Left lung (tissue), 14 donors: ENCODE data around the gene NBPF8. TPM values are rescaled to one million over a fixed set of nuclear protein-coding genes. Genes with fewer than 3 reads are reported as not detected.
"Not testable (repeated sequence)": the region's sequence is repeated elsewhere in the genome, so short reads cannot be mapped to it uniquely, and the experiment has no call there.

ENCODE experiments used
- ATAC-seq: fragments of 200-7000 bp; cut with Tn5 transposase; one replicate; pipeline ENCODE4 v1.9.1; 2020; ENCODE audit warnings: moderate library complexity
- DNase-seq, 4 donors: peaks; one replicate each; pipeline ENCODE4 v3.0.0-alpha.2; 2013 to 2020
- H3K27ac ChIP-seq, 2 donors: fragments of 200-600 bp; sonication (generic) in 1 of 2; one replicate each; pipeline versions ENCODE4 v1.5.0 to v1.8.0; 2020 to 2021
- H3K27me3 ChIP-seq, 2 donors: fragments of 200-600 bp; sonication (generic) in 1 of 2; one replicate each; pipeline versions ENCODE4 v1.5.0 to v1.8.0; 2020 to 2021
- H3K36me3 ChIP-seq, 2 donors: fragments of 200-600 bp; sonication (generic) in 1 of 2; one replicate each; pipeline versions ENCODE4 v1.5.0 to v1.8.0; 2020 to 2021
- H3K4me1 ChIP-seq, 2 donors: fragments of 200-600 bp; one replicate each; pipeline ENCODE4 v1.8.0; 2021
- H3K4me3 ChIP-seq, 2 donors: fragments of 200-600 bp; sonication (generic) in 1 of 2; one replicate each; pipeline versions ENCODE4 v1.5.0 to v1.8.0; 2020 to 2021; ENCODE audit warnings: mild to moderate bottlenecking in 1 of 2
- H3K9me3 ChIP-seq, 2 donors: fragments of 200-600 bp; sonication (generic) in 1 of 2; one replicate each; pipeline versions ENCODE4 v1.5.0 to v1.8.0; 2020 to 2021
- CTCF ChIP-seq, 2 donors: fragments of 200-600 bp; sonication (generic) in 1 of 2; IDR thresholded peaks; one replicate each; pipeline versions ENCODE4 v1.5.0 to v1.8.0; 2021; ENCODE audit warnings: antibody characterized with exemption in 2 of 2
- intact Hi-C, 2 donors: fragments of 100-400 bp; cut with DNase I; formaldehyde crosslinking; loops; one replicate each; pipeline versions ENCODE4 v1.11.2 to v1.14.2; 2022
- long read RNA-seq, 12 donors: library from polyadenylated mRNA in 2 of 12; unstranded in 2 of 12; transcript quantifications; one replicate each; pipeline ENCODE4 v2.0.0 and lab custom pipeline, GENCODE V29; 2019 to 2026
- polyA plus RNA-seq, 6 donors: library from polyadenylated mRNA; unstranded; fragments of 120-200 nt; gene quantifications; one replicate each; pipeline ENCODE4 v1.2.1, GENCODE V29; 2013; ENCODE audit not compliant: insufficient read length in 6 of 6
- total RNA-seq, 2 donors: library from RNA; stranded (reverse); fragmentation: NEBNext Ultra II Directional; extraction: Animal tissue kit (Norgen Biotek cat#: 25700); gene quantifications; one replicate each; pipeline ENCODE4 v1.2.1, GENCODE V29; 2021
- donor health status: DM: no; HTN: yes; CAD: no.
- donor health status: DM: no; HTN: no; CAD: no.

NBPF8 gene, protein sequence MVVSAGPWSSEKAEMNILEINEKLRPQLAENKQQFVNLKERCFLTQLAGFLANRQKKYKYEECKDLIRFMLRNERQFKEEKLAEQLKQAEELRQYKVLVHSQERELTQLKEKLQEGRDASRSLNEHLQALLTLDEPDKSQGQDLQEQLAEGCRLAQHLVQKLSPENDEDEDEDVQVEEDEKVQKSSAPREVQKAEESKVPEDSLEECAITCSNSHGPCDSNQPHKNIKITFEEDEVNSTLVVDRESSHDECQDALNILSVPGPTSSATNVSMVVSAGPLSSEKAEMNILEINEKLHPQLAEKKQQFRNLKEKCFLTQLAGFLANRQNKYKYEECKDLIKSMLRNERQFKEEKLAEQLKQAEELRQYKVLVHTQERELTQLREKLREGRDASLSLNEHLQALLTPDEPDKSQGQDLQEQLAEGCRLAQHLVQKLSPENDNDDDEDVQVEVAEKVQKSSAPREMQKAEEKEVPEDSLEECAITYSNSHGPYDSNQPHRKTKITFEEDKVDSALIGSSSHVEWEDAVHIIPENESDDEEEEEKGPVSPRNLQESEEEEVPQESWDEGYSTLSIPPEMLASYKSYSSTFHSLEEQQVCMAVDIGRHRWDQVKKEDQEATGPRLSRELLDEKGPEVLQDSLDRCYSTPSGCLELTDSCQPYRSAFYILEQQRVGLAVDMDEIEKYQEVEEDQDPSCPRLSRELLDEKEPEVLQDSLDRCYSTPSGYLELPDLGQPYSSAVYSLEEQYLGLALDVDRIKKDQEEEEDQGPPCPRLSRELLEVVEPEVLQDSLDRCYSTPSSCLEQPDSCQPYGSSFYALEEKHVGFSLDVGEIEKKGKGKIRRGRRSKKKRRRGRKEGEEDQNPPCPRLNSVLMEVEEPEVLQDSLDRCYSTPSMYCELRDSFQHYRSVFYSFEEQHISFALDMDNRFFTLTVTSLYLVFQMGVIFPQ
- 10 to 100 TPM in 1 of 2 donors, 1 to 10 TPM in 1; 7.5 to 13.1 TPM for total RNA-seq
- 10 to 100 TPM; 17.9 to 29.2 (median 24.1) TPM for polyA plus RNA-seq
- long read RNA-seq, donor 1: 0 reads
- long read RNA-seq, donor 2, partial matches to known transcripts: 16 of 16 reads
- long read RNA-seq, donor 2, other reads (novel, unspliced or antisense): 0 of 16 reads
- long read RNA-seq, donor 3: 0 reads
- long read RNA-seq, donor 4, partial matches to known transcripts: 0 of 1 reads
- long read RNA-seq, donor 4, other reads (novel, unspliced or antisense): 1 of 1 reads
- long read RNA-seq, donor 5: 0 reads
- long read RNA-seq, donor 6: 0 reads
- long read RNA-seq, donor 7, partial matches to known transcripts: 6 of 6 reads
- long read RNA-seq, donor 7, other reads (novel, unspliced or antisense): 0 of 6 reads
- long read RNA-seq, donor 8: 0 reads
- long read RNA-seq, donor 9: 0 reads
- long read RNA-seq, donor 10, partial matches to known transcripts: 0 of 1 reads
- long read RNA-seq, donor 10, other reads (novel, unspliced or antisense): 1 of 1 reads
- long read RNA-seq, donor 11: 0 reads
- long read RNA-seq, donor 12: 0 reads

GRCh38 chr1:120414911-120415480 lies at the start of gene NBPF8:
Gene NBPF8, plus strand, starts transcription at chr1:120415035. Its CDS starts 21,488 bp downstream, at chr1:120436523.
- H3K4me1 ChIP-seq, H3K27me3 ChIP-seq, H3K36me3 ChIP-seq, H3K9me3 ChIP-seq, intact Hi-C loops: not testable (repeated sequence)
- peak; percentile 40 to 91 (median 68) for DNase-seq
- peak within 1 kb of the TSS in 1 of 2 donors; percentile 58 for H3K27ac ChIP-seq
- peak within 1 kb of the TSS; percentile 41 to 46 for H3K4me3 ChIP-seq
- peak; percentile 98 for ATAC-seq

DNA sequence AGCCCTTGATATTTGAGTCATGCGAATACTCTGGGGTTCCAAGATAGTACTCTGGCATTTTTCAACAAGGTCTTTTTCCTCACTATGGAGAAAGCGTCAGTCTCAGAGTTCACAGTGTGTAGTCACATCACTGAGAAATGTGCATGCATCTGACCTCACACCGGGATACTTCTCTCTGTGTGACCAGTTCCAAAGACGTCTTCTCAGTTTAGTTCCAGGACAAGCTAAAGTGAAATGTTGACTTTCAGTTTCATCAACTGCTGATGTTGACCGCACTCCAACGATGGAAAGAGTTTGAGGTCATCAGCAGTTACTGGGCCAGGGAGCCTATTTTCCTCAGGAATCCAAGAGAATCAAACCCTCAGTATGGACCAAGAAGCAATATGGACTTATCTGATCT lies 47.1 kb upstream of the NBPF8 start:
- ATAC-seq, H3K36me3 ChIP-seq, H3K27ac ChIP-seq, H3K4me1 ChIP-seq, H3K4me3 ChIP-seq, intact Hi-C loops, H3K9me3 ChIP-seq, DNase-seq, H3K27me3 ChIP-seq: not testable (repeated sequence)

DNA sequence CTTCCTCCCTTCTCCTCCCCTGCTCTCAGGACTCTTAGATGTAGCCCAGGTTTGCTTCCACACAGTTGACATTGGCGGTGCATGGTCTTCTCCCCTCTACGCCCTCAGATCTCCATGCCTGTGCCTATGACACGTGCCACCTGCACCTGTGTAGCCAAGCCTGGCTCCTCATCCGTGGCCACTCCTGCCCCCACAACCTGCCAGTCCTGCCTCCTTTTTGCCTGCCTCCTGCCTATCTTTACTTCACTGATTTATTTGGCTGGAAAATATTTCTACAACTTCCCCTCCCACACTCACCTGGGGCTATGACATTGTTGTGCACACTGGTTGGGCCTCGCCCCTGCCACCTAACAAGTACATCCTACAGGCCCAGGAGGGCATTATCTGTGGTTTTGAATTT lies 28.2 kb upstream of the NBPF8 start:
- H3K9me3 ChIP-seq, H3K27ac ChIP-seq, H3K36me3 ChIP-seq, H3K4me1 ChIP-seq, ATAC-seq, H3K27me3 ChIP-seq, H3K4me3 ChIP-seq, intact Hi-C loops: not testable (repeated sequence)
- peak in 1 of 4 donors; percentile 13 for DNase-seq

GRCh38 chr1:120388597-120389126 lies 26.2 kb upstream of the NBPF8 start:
- H3K27me3 ChIP-seq, H3K36me3 ChIP-seq, H3K27ac ChIP-seq, H3K4me1 ChIP-seq, intact Hi-C loops, H3K9me3 ChIP-seq, ATAC-seq, H3K4me3 ChIP-seq: not testable (repeated sequence)
- DNase-seq: peak in 2 of 4 donors; percentile 11 to 37
- peak in 1 of 2 donors; percentile 9 for TF ChIP-seq CTCF (IDR thresholded peaks at IDR 0.05)

DNA sequence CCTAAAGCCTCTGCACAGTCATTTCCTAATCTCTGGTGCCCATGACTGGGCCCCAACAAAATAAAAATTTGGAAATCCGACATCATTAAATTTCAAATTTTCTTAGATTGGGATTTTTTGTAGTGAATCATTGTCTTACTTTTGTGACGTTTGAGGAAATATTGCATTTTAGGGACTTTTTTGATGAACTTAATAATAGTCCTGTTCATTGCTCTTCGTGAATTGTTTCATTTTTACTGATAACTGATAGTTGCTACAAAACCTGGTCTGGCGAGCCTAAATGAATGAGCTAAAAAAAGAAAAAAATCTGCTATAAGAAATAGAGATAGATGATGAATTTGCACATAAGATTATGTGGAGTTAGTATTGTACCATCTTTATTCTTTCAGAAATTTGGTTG lies 23.5 kb upstream of the NBPF8 start:
- intact Hi-C loops, DNase-seq, H3K4me1 ChIP-seq, H3K9me3 ChIP-seq, H3K27me3 ChIP-seq, H3K4me3 ChIP-seq, H3K36me3 ChIP-seq, H3K27ac ChIP-seq, ATAC-seq: not testable (repeated sequence)

- H3K9me3 ChIP-seq, H3K36me3 ChIP-seq, intact Hi-C loops, DNase-seq, H3K4me1 ChIP-seq, H3K27ac ChIP-seq, H3K4me3 ChIP-seq, H3K27me3 ChIP-seq: not testable (repeated sequence)
- ATAC-seq: peak; percentile 40
Measured at GRCh38 chr1:120393316-120394232, 21.3 kb upstream of the NBPF8 start.

- H3K36me3 ChIP-seq, H3K27me3 ChIP-seq, H3K4me3 ChIP-seq, ATAC-seq, DNase-seq, H3K27ac ChIP-seq, intact Hi-C loops, H3K4me1 ChIP-seq, H3K9me3 ChIP-seq: not testable (repeated sequence)
Measured at GRCh38 chr1:120405348-120405747, 9.5 kb upstream of the NBPF8 start.

DNA sequence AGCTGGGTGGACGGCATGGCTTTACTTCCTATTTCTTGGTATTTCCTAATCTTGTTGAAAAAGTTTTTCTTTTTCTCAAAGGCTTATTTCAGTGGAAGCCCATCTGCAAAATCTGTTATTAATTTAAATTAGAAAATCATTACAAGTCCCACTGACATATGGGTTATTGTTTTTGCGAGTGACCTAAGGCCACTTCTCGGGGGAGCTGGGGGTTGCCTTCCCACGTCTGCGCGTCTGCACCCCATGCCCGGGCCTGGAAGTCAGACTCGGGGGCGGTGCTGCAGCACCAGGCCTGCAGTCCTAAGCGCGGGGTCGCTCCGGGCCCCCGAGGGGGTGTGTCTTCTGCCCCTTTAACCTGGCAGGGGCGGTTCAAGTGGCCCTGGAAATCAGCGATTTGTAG lies 384 bp upstream of the NBPF8 start:
- DNase-seq, H3K36me3 ChIP-seq, H3K27me3 ChIP-seq, H3K27ac ChIP-seq, intact Hi-C loops, H3K9me3 ChIP-seq, H3K4me1 ChIP-seq, ATAC-seq: not testable (repeated sequence)
- peak overlapping the region in 1 of 2 donors; percentile 46 for H3K4me3 ChIP-seq

- peak overlapping the region in 1 of 2 donors; percentile 58 for H3K27ac ChIP-seq
- intact Hi-C loops, H3K36me3 ChIP-seq, H3K9me3 ChIP-seq, H3K27me3 ChIP-seq, H3K4me1 ChIP-seq: not testable (repeated sequence)
- ATAC-seq (peak; percentile 94), DNase-seq (peak in 3 of 4 donors; percentile 8 to 50 (median 34))
- H3K4me3 ChIP-seq: peak overlapping the region; percentile 41 to 46
Measured at GRCh38 chr1:120415492-120415961, 692 bp downstream of the NBPF8 start.

- ATAC-seq, H3K4me3 ChIP-seq, H3K9me3 ChIP-seq, intact Hi-C loops, H3K4me1 ChIP-seq, DNase-seq, H3K27me3 ChIP-seq, H3K27ac ChIP-seq, H3K36me3 ChIP-seq: not testable (repeated sequence)
Measured at GRCh38 chr1:120425063-120425462, 10.2 kb downstream of the NBPF8 start.
